ENCODE measurements around the gene CFAP119. TPM values are rescaled to one million over a fixed set of nuclear protein-coding genes. Genes with fewer than 3 reads are reported as not detected.

CFAP119 gene
- total RNA-seq, 1 experiment from 2014 or later, result 13.8 TPM

DNA sequence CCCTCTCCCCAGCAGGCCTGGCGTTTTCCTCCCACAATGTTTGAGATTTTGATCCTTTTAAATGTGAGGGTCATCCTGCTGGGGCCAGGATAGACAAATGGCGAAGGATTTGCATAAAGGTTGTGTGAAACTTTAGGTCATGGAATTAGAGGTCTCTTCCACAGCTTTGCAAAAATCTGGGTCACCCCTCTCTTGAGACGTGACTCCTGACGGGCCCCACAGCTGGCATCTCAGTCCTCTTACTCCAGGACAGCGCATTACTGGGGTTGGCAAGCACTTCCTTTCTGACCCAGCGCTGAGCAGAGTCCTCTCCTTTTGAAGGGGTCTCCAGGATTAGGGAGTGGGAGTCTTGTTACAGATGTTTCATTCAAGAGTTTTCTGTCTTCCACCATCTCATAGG, 17.7 kb upstream of the CFAP119 start:
- Mint-ChIP-seq H3K9me3 (ENCODE audit: low read depth, unreplicated experiment) (no peaks in the 10 kb centered on the region), H3K36me3 (ENCODE audit: insufficient read depth, unreplicated experiment) (peaks cover 80% of the 10 kb centered on the region), H3K27me3 (ENCODE audit: unreplicated experiment) (no peaks in the 10 kb centered on the region), H3K4me1 (ENCODE audit: low read depth, unreplicated experiment) (peaks cover 20% of the 10 kb centered on the region), H3K27ac (ENCODE audit: unreplicated experiment) (peak overlapping the region; percentile 35), H3K4me3 (ENCODE audit: low read depth, unreplicated experiment) (no peak overlapping the region)
- TF ChIP-seq, protein P1, sequence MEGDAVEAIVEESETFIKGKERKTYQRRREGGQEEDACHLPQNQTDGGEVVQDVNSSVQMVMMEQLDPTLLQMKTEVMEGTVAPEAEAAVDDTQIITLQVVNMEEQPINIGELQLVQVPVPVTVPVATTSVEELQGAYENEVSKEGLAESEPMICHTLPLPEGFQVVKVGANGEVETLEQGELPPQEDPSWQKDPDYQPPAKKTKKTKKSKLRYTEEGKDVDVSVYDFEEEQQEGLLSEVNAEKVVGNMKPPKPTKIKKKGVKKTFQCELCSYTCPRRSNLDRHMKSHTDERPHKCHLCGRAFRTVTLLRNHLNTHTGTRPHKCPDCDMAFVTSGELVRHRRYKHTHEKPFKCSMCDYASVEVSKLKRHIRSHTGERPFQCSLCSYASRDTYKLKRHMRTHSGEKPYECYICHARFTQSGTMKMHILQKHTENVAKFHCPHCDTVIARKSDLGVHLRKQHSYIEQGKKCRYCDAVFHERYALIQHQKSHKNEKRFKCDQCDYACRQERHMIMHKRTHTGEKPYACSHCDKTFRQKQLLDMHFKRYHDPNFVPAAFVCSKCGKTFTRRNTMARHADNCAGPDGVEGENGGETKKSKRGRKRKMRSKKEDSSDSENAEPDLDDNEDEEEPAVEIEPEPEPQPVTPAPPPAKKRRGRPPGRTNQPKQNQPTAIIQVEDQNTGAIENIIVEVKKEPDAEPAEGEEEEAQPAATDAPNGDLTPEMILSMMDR (IDR thresholded peaks at IDR 0.05; ENCODE audit: unreplicated experiment), result no peak
- CTCF ChIA-PET, result no interaction called here
- DNase-seq, result no peak
- no TSS peak for BruUV-seq (replicated peaks)
- intact Hi-C loops (cut with micrococcal nuclease; ENCODE audit: unreplicated experiment), result no loop called here

- peak overlapping the region; percentile 35 for H3K27ac Mint-ChIP-seq (ENCODE audit: unreplicated experiment)
- H3K4me1 Mint-ChIP-seq (ENCODE audit: low read depth, unreplicated experiment), result peaks cover 20% of the 10 kb centered on the region
- no peaks in the 10 kb centered on the region for H3K27me3 Mint-ChIP-seq (ENCODE audit: unreplicated experiment)
- no peak for DNase-seq
- H3K36me3 Mint-ChIP-seq (ENCODE audit: insufficient read depth, unreplicated experiment), result peaks cover 84% of the 10 kb centered on the region
- no TSS peak for BruUV-seq (replicated peaks)
- H3K9me3 Mint-ChIP-seq (ENCODE audit: low read depth, unreplicated experiment), result no peaks in the 10 kb centered on the region
- TF ChIP-seq, protein P1 (IDR thresholded peaks at IDR 0.05; ENCODE audit: unreplicated experiment), result no peak
- CTCF ChIA-PET, result no interaction called here
- intact Hi-C loops (cut with micrococcal nuclease; ENCODE audit: unreplicated experiment), result no loop called here
- H3K4me3 Mint-ChIP-seq (ENCODE audit: low read depth, unreplicated experiment), result no peak overlapping the region
Observed at GRCh38 chr16:30778549-30779244, 16.8 kb upstream of the CFAP119 start.

GRCh38 chr16:30777591-30778297, 15.9 kb upstream of the CFAP119 start:
- no peak for DNase-seq
- Mint-ChIP-seq H3K27ac (ENCODE audit: unreplicated experiment) (peak overlapping the region; percentile 84), H3K4me3 (ENCODE audit: low read depth, unreplicated experiment) (peak overlapping the region; percentile 90), H3K9me3 (ENCODE audit: low read depth, unreplicated experiment) (no peaks in the 10 kb centered on the region), H3K36me3 (ENCODE audit: insufficient read depth, unreplicated experiment) (peaks cover 84% of the 10 kb centered on the region), H3K4me1 (ENCODE audit: low read depth, unreplicated experiment) (peaks cover 27% of the 10 kb centered on the region), H3K27me3 (ENCODE audit: unreplicated experiment) (no peaks in the 10 kb centered on the region)
- BruUV-seq (replicated peaks), result no TSS peak
- intact Hi-C loops (cut with micrococcal nuclease; ENCODE audit: unreplicated experiment), result no loop called here
- TF ChIP-seq, protein P1 (IDR thresholded peaks at IDR 0.05; ENCODE audit: unreplicated experiment), result no peak
- CTCF ChIA-PET, result no interaction called here

- BruUV-seq (replicated peaks), result no TSS peak
Observed at GRCh38 chr16:30775392-30776188, 13.7 kb upstream of the CFAP119 start.

More at GRCh38 chr16:30775392-30776188, 13.7 kb upstream of the CFAP119 start:
- H3K27ac Mint-ChIP-seq (ENCODE audit: unreplicated experiment), result peak overlapping the region; percentile 84
- CTCF ChIA-PET, result interaction anchor here (0.6 to 1.0 kb wide), 4 partner anchors 28 to 39 kb away, joined by 3 to 6 read pairs (median 4); partner anchors contain the start of gene PHKG2
- peak overlapping the region; percentile 90 for H3K4me3 Mint-ChIP-seq (ENCODE audit: low read depth, unreplicated experiment)
- intact Hi-C loops (cut with micrococcal nuclease; ENCODE audit: unreplicated experiment), result no loop called here
- H3K27me3 Mint-ChIP-seq (ENCODE audit: unreplicated experiment), result no peaks in the 10 kb centered on the region
- peaks cover 33% of the 10 kb centered on the region for H3K4me1 Mint-ChIP-seq (ENCODE audit: low read depth, unreplicated experiment)
- peak; percentile 89 for DNase-seq
- TF ChIP-seq, protein P1 (IDR thresholded peaks at IDR 0.05; ENCODE audit: unreplicated experiment), result no peak
- H3K36me3 Mint-ChIP-seq (ENCODE audit: insufficient read depth, unreplicated experiment), result peaks cover 91% of the 10 kb centered on the region
- no peaks in the 10 kb centered on the region for H3K9me3 Mint-ChIP-seq (ENCODE audit: low read depth, unreplicated experiment)
